ENCODE data around the gene SRPK1.

Gene SRPK1

DNA sequence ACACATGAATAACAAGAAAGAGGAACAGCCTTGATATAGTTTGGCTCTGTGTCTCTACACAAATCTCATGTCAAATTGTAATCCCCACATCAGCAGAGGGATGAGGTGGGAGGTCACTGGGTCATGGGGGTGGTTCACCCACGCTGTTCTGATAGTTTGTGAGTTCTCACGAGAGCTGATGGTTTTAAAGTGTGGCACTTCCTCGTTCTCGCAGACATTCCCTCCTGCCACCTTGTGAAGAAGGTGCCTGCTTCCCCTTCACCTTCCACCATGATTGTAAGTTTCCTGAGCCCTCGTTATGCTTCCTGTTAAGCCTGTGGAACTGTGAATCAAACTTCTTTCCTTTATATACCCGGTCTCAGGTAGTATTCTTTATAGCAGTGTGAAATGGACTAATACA is 13.1 kb downstream of the SRPK1 start:
- Histone ChIP-seq H2AFZ (ENCODE audit: low read depth) (no peak overlapping the region), H3K36me3 (ENCODE audit: insufficient read depth) (peaks cover 7% of the 10 kb centered on the region; the same call in 1 of the 2 replicates), H3K4me2 (no peak overlapping the region), H3K27ac (no peak overlapping the region), H4K20me1 (ENCODE audit: insufficient read depth) (no peaks in the 10 kb centered on the region; the same call in 1 of the 2 replicates), H3K27me3 (ENCODE audit: insufficient read depth, low read depth) (no peaks in the 10 kb centered on the region), H3K79me2 (ENCODE audit: insufficient read depth, low read depth) (peaks cover 93% of the 10 kb centered on the region), H3K4me1 (ENCODE audit: low read depth, poor library complexity, severe bottlenecking) (peaks cover 8% of the 10 kb centered on the region), H3K4me3 (IDR thresholded peaks at IDR 0.05; ENCODE audit: insufficient read depth, low read depth, low read length) (no peak overlapping the region), H3K9ac (no peak overlapping the region)
- TF ChIP-seq, protein P1, sequence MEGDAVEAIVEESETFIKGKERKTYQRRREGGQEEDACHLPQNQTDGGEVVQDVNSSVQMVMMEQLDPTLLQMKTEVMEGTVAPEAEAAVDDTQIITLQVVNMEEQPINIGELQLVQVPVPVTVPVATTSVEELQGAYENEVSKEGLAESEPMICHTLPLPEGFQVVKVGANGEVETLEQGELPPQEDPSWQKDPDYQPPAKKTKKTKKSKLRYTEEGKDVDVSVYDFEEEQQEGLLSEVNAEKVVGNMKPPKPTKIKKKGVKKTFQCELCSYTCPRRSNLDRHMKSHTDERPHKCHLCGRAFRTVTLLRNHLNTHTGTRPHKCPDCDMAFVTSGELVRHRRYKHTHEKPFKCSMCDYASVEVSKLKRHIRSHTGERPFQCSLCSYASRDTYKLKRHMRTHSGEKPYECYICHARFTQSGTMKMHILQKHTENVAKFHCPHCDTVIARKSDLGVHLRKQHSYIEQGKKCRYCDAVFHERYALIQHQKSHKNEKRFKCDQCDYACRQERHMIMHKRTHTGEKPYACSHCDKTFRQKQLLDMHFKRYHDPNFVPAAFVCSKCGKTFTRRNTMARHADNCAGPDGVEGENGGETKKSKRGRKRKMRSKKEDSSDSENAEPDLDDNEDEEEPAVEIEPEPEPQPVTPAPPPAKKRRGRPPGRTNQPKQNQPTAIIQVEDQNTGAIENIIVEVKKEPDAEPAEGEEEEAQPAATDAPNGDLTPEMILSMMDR (conservative IDR thresholded peaks at IDR 0.05; ENCODE audit: low read depth, low read length), result no peak

DNA sequence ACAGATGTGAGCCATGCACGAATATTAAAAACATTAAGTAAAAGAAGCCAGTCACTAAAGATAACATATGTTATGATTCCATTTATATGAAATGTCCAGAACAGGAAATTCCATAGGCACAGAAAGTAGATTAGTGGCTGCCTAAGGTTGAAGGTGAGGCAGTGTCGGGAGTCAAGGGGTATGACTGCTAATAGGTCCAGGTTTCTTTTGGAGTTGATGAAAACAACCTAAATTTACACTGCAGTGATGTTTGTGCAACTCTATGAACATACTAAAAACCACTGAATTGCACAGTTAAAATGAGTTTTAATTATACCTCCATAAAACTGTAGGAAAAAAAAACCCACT is 14.4 kb downstream of the SRPK1 start:
- Histone ChIP-seq H4K20me1 (ENCODE audit: insufficient read depth) (no peaks in the 10 kb centered on the region; the same call in 1 of the 2 replicates), H3K36me3 (ENCODE audit: insufficient read depth) (no peaks in the 10 kb centered on the region; the same call in 1 of the 2 replicates)

DNA sequence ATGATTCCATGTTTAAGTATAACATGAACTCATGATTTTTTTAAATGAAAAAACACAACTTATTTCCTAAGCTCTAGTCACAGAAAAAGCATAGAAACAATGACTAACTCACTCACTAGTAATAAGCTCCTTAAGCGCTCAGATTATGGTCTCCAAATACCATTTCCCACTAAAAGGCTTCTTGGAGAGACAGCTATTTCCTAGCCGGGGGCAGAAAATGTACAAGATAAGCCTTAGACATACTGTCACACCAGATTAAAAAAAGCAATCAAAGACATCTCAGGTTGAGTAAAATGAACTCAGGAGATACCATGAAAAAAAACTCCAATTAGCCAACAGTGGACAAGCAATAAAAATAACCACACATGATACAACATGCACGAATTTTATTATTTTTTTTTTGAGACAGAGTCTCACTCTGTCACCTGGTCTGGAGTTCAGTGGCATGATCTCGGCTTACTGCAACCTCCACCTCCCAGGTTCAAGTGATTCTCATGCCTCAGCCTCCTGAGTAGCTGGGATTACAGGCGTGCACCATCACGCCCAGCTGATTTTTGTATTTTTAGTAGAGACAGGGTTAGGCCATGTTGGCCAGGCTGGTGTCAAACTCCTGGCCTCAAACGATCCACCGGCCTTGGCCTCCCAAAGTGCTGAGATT is 14.9 kb downstream of the SRPK1 start:
- Histone ChIP-seq H3K4me1 (ENCODE audit: low read depth, poor library complexity, severe bottlenecking) (peaks cover 8% of the 10 kb centered on the region), H2AFZ (ENCODE audit: low read depth) (no peak overlapping the region), H3K27ac (no peak overlapping the region), H3K79me2 (ENCODE audit: insufficient read depth, low read depth) (peaks cover 92% of the 10 kb centered on the region), H3K4me2 (no peak overlapping the region), H3K27me3 (ENCODE audit: insufficient read depth, low read depth) (no peaks in the 10 kb centered on the region), H3K36me3 (ENCODE audit: insufficient read depth) (no peaks in the 10 kb centered on the region; the same call in 1 of the 2 replicates), H3K9ac (no peak overlapping the region), H3K4me3 (IDR thresholded peaks at IDR 0.05; ENCODE audit: insufficient read depth, low read depth, low read length) (no peak overlapping the region), H4K20me1 (ENCODE audit: insufficient read depth) (no peaks in the 10 kb centered on the region; the same call in 1 of the 2 replicates)
- TF ChIP-seq, protein P1 (conservative IDR thresholded peaks at IDR 0.05; ENCODE audit: low read depth, low read length), result no peak

More for the DNA sequence above, 14.4 kb downstream of the SRPK1 start:
- Histone ChIP-seq H3K4me1 (ENCODE audit: low read depth, poor library complexity, severe bottlenecking) (peaks cover 8% of the 10 kb centered on the region), H3K27ac (no peak overlapping the region), H3K4me3 (IDR thresholded peaks at IDR 0.05; ENCODE audit: insufficient read depth, low read depth, low read length) (no peak overlapping the region), H3K79me2 (ENCODE audit: insufficient read depth, low read depth) (peaks cover 91% of the 10 kb centered on the region), H3K4me2 (no peak overlapping the region), H3K27me3 (ENCODE audit: insufficient read depth, low read depth) (no peaks in the 10 kb centered on the region), H3K9ac (no peak overlapping the region), H2AFZ (ENCODE audit: low read depth) (no peak overlapping the region)
- TF ChIP-seq, protein P1 (conservative IDR thresholded peaks at IDR 0.05; ENCODE audit: low read depth, low read length), result no peak

DNA sequence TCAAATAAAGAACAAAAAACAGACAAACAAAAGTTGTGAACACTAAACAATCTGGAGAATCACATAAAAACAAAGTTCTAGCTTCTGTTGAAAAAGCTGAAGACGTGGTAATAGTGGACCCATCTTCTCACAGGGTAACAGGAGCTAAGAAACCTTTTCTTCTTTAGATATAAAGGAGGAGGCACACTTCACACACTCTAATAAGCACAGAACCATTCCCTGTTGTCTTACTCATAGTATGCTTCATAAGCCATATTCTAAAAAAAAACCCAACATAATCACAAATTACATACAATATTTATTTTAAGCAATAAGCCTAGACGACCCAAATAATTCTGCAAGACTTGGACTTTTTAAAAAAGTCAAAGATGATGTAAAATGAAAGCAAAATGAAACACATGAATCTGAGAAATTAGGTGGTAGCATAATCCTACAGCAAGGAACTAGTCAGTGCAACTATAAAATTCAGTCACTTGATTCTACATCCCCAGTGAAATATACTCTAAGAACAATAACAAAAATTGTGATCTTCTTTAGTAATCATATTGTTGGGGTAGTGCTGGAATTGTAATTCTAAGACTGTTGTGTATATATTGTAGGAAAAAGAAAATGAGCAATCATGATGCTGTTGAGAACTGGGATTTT is 15.6 kb downstream of the SRPK1 start:
- Histone ChIP-seq H3K4me2 (no peak overlapping the region), H3K36me3 (ENCODE audit: insufficient read depth) (no peaks in the 10 kb centered on the region; the same call in 1 of the 2 replicates), H3K27ac (no peak overlapping the region), H3K27me3 (ENCODE audit: insufficient read depth, low read depth) (no peaks in the 10 kb centered on the region), H3K79me2 (ENCODE audit: insufficient read depth, low read depth) (peaks cover 89% of the 10 kb centered on the region), H2AFZ (ENCODE audit: low read depth) (no peak overlapping the region), H3K4me3 (IDR thresholded peaks at IDR 0.05; ENCODE audit: insufficient read depth, low read depth, low read length) (no peak overlapping the region), H3K9ac (no peak overlapping the region), H4K20me1 (ENCODE audit: insufficient read depth) (no peaks in the 10 kb centered on the region; the same call in 1 of the 2 replicates), H3K4me1 (ENCODE audit: low read depth, poor library complexity, severe bottlenecking) (peaks cover 8% of the 10 kb centered on the region)
- TF ChIP-seq, protein P1 (conservative IDR thresholded peaks at IDR 0.05; ENCODE audit: low read depth, low read length), result no peak

Data from KMS-11 (cell line).